AG10803 (cell line): Measurements from ENCODE around the gene NCDN.

Experiments used
- DNase-seq: peaks from one replicate; pipeline ENCODE4 v3.0.0; 2010; ENCODE audit warnings: low read depth
- H3K4me3 ChIP-seq: 2 replicates; pipeline ENCODE4 v1.5.1; 2011; ENCODE audit warnings: mild to moderate bottlenecking, low read length, control low read depth
- CTCF ChIP-seq: conservative IDR thresholded peaks from 2 replicates; pipeline ENCODE4 v1.5.1; 2011; ENCODE audit warnings: mild to moderate bottlenecking, low read length, control low read depth, inconsistent platforms

The NCDN gene

GRCh38 chr1:35564884-35565741 lies 7.5 kb downstream of the NCDN start:
- DNase-seq, result no peak

GRCh38 chr1:35565742-35566133 lies 8.1 kb downstream of the NCDN start:
- no peak for DNase-seq
- no peak overlapping the region for H3K4me3 ChIP-seq
- TF ChIP-seq CTCF, result no peak

More at GRCh38 chr1:35564884-35565741, 7.5 kb downstream of the NCDN start:
- H3K4me3 ChIP-seq, result no peak overlapping the region
- no peak for TF ChIP-seq CTCF

GRCh38 chr1:35567947-35568558 lies 10.5 kb downstream of the NCDN start:
- no peak for TF ChIP-seq CTCF

GRCh38 chr1:35568975-35569395 lies 11.4 kb downstream of the NCDN start:
- peak; percentile 96 for TF ChIP-seq CTCF
- peak; percentile 60 for DNase-seq
- H3K4me3 ChIP-seq, result no peak overlapping the region

More at GRCh38 chr1:35567947-35568558, 10.5 kb downstream of the NCDN start:
- DNase-seq, result no peak
- H3K4me3 ChIP-seq, result no peak overlapping the region

- no peak for DNase-seq
- TF ChIP-seq CTCF, result no peak
- H3K4me3 ChIP-seq, result no peak overlapping the region
Measured at GRCh38 chr1:35569936-35570335, 12.3 kb downstream of the NCDN start.

GRCh38 chr1:35570589-35571137 lies 13.1 kb downstream of the NCDN start:
- no peak for DNase-seq
- TF ChIP-seq CTCF, result no peak
- no peak overlapping the region for H3K4me3 ChIP-seq
